ENCODE results near the gene MFSD6.

DNA sequence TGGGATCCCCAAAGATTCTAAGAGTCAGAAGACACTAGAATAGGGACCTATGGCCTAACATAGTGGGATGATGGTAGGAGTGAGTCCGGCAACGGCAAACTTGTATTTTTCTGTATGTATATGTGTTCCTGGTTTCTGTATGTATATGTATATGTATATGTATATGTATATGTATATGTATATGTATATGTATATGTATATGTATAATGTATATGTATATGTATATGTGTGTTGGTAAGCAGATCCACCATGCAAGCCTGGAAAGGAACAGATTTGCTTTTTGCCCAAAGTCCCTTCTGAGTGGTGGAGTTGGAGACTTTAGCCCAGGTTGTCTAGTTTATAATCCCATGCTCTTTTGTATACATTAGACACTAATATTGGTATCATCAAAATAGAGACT lies 46.6 kb downstream of the MFSD6 start:
- TF ChIP-seq FOSL2 (IDR thresholded peaks at IDR 0.05) (no peak), FOSL2 (CRISPR knock-in tag; IDR thresholded peaks at IDR 0.05) (no peak), RAD21 (conservative IDR thresholded peaks at IDR 0.05 in 1 of 2, IDR thresholded peaks at IDR 0.05 in 1 of 2) (no peak), EP300 (IDR thresholded peaks at IDR 0.05) (no peak), POLR2A (IDR thresholded peaks at IDR 0.05; ENCODE audit: low read length) (no peak), RARB (CRISPR knock-in tag; IDR thresholded peaks at IDR 0.05) (no peak), JUN (IDR thresholded peaks at IDR 0.05) (no peak), NFE2L2 (conservative IDR thresholded peaks at IDR 0.05; ENCODE audit: low read length) (no peak)
- TF ChIP-seq, protein P1, sequence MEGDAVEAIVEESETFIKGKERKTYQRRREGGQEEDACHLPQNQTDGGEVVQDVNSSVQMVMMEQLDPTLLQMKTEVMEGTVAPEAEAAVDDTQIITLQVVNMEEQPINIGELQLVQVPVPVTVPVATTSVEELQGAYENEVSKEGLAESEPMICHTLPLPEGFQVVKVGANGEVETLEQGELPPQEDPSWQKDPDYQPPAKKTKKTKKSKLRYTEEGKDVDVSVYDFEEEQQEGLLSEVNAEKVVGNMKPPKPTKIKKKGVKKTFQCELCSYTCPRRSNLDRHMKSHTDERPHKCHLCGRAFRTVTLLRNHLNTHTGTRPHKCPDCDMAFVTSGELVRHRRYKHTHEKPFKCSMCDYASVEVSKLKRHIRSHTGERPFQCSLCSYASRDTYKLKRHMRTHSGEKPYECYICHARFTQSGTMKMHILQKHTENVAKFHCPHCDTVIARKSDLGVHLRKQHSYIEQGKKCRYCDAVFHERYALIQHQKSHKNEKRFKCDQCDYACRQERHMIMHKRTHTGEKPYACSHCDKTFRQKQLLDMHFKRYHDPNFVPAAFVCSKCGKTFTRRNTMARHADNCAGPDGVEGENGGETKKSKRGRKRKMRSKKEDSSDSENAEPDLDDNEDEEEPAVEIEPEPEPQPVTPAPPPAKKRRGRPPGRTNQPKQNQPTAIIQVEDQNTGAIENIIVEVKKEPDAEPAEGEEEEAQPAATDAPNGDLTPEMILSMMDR (IDR thresholded peaks at IDR 0.05): no peak
- TF ChIP-seq, protein P2, sequence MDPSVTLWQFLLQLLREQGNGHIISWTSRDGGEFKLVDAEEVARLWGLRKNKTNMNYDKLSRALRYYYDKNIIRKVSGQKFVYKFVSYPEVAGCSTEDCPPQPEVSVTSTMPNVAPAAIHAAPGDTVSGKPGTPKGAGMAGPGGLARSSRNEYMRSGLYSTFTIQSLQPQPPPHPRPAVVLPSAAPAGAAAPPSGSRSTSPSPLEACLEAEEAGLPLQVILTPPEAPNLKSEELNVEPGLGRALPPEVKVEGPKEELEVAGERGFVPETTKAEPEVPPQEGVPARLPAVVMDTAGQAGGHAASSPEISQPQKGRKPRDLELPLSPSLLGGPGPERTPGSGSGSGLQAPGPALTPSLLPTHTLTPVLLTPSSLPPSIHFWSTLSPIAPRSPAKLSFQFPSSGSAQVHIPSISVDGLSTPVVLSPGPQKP (IDR thresholded peaks at IDR 0.05; ENCODE audit: low read depth, low read length): no peak
